K562 (cell line): ENCODE results near the gene DOLK. TPM values are rescaled to one million over a fixed set of nuclear protein-coding genes. Genes with fewer than 3 reads are reported as not detected.

Experiments
- ATF3 ChIP-seq, 2 experiments: fragments of 450-650 bp in 1 of 2; sonication (generic) in 1 of 2; formaldehyde crosslinking in 1 of 2; IDR thresholded peaks in 1 of 2; conservative IDR thresholded peaks in 1 of 2; 2 replicates each; pipeline versions ENCODE4 v1.6.1 to v1.8.1; 2016 to 2023; ENCODE audit warnings: mild to moderate bottlenecking in 2 of 2, moderate library complexity in 2 of 2, inconsistent platforms in 1 of 2, missing genetic modification reagents in 1 of 2
- BCOR ChIP-seq: fragments of 450-650 bp; IDR thresholded peaks from 2 replicates; pipeline ENCODE4 v1.6.1; 2016
- CBFA2T2 ChIP-seq: fragments of 450-650 bp; conservative IDR thresholded peaks from 2 replicates; pipeline ENCODE4 v1.6.1; 2017; ENCODE audit warnings: mild to moderate bottlenecking
- CEBPB ChIP-seq: fragments of 450-650 bp; IDR thresholded peaks from 2 replicates; pipeline ENCODE4 v1.6.1; 2016; ENCODE audit warnings: missing genetic modification characterization, missing compliant biosample characterization
- CREB3L1 ChIP-seq: fragments of 450-650 bp; IDR thresholded peaks from 2 replicates; pipeline ENCODE4 v1.6.1; 2014; ENCODE audit warnings: low read depth, mild to moderate bottlenecking, moderate library complexity, borderline replicate concordance
- CREM ChIP-seq: IDR thresholded peaks from 2 replicates; pipeline ENCODE4 v1.6.1; 2014; ENCODE audit warnings: antibody characterized with exemption, low read depth
- CXXC5 ChIP-seq: fragments of 250-450 bp; sonication (Bioruptor Pico); IDR thresholded peaks from 2 replicates; pipeline ENCODE4 v1.8.0; 2022; ENCODE audit warnings: inconsistent platforms, mild to moderate bottlenecking, moderate library complexity
- EGR1 ChIP-seq: fragments of 450-650 bp; conservative IDR thresholded peaks from 2 replicates; pipeline ENCODE4 v1.6.1; 2017; ENCODE audit warnings: mild to moderate bottlenecking
- KDM1A ChIP-seq, 2 experiments: fragments of 450-650 bp; IDR thresholded peaks; 2 replicates each; pipeline ENCODE4 v1.6.1; 2016; ENCODE audit warnings: mild to moderate bottlenecking in 2 of 2
- L3MBTL2 ChIP-seq: fragments of 450-650 bp; IDR thresholded peaks from 2 replicates; pipeline ENCODE4 v1.6.1; 2016; ENCODE audit warnings: mild to moderate bottlenecking, moderate library complexity
- MAX ChIP-seq: sonication (generic); formaldehyde crosslinking; IDR thresholded peaks from 2 replicates; pipeline ENCODE4 v1.9.0; 2022; ENCODE audit warnings: mild to moderate bottlenecking, missing genetic modification reagents
- NCOA6 ChIP-seq: fragments of 450-650 bp; IDR thresholded peaks from 2 replicates; pipeline ENCODE4 v1.6.1; 2017; ENCODE audit warnings: mild to moderate bottlenecking
- NCOR1 ChIP-seq: fragments of 450-650 bp; IDR thresholded peaks from 2 replicates; pipeline ENCODE4 v1.6.1; 2016; ENCODE audit warnings: mild to moderate bottlenecking, moderate library complexity
- NR2F6 ChIP-seq: fragments of 450-650 bp; formaldehyde crosslinking; IDR thresholded peaks from 2 replicates; pipeline ENCODE4 v1.4.0; 2020; ENCODE audit warnings: mild to moderate bottlenecking
- RCOR1 ChIP-seq, 2 experiments: IDR thresholded peaks; 2 replicates each; pipeline ENCODE4 v1.6.1; 2012; ENCODE audit warnings: low read depth in 2 of 2, low read length in 2 of 2, borderline replicate concordance in 1 of 2, improper control_type of control experiment in 1 of 2
- TCF15 ChIP-seq: fragments of 250-450 bp; sonication (Bioruptor Pico); IDR thresholded peaks from 2 replicates; pipeline ENCODE4 v1.8.0; 2022; ENCODE audit warnings: moderate library complexity, mild to moderate bottlenecking, inconsistent platforms
- TEAD1 ChIP-seq, 2 experiments: fragments of 450-650 bp in 1 of 2; sonication (generic) in 1 of 2; formaldehyde crosslinking; IDR thresholded peaks; 2 replicates each; pipeline versions ENCODE4 v1.4.0 to v1.8.0; 2020 to 2022; ENCODE audit warnings: mild to moderate bottlenecking in 2 of 2, missing genetic modification reagents in 1 of 2
- ZFPM2 ChIP-seq: fragments of 250-450 bp; sonication (Bioruptor Pico); IDR thresholded peaks from 2 replicates; pipeline ENCODE4 v1.5.1; 2022; ENCODE audit warnings: mild to moderate bottlenecking
- ZNF280A ChIP-seq: fragments of 450-650 bp; IDR thresholded peaks from 2 replicates; pipeline ENCODE4 v1.6.1; 2018; ENCODE audit warnings: mild to moderate bottlenecking, low read depth; ENCODE audit not compliant: partially characterized antibody
- ZNF384 ChIP-seq: IDR thresholded peaks from 2 replicates; pipeline ENCODE4 v1.6.1; 2012; ENCODE audit warnings: low read depth, low read length, improper control_type of control experiment
- ZNF586 ChIP-seq: fragments of 450-650 bp; formaldehyde crosslinking; conservative IDR thresholded peaks from 2 replicates; pipeline ENCODE4 v1.4.0; 2020; ENCODE audit warnings: mild to moderate bottlenecking, moderate library complexity
- ZNF79 ChIP-seq: fragments of 250-450 bp; sonication (Bioruptor Pico); IDR thresholded peaks from 2 replicates; pipeline ENCODE4 v1.4.0; 2020; ENCODE audit warnings: low read depth, mild to moderate bottlenecking, moderate library complexity
- ZSCAN32 ChIP-seq: fragments of 450-650 bp; formaldehyde crosslinking; IDR thresholded peaks from 2 replicates; pipeline ENCODE4 v1.4.0; 2020; ENCODE audit warnings: mild to moderate bottlenecking, moderate library complexity
- polyA plus RNA-seq, 8 experiments: library from polyadenylated mRNA; depleted of rRNA in 4 of 8; stranded (reverse) in 5 of 8; unstranded in 3 of 8; fragments of >200 nt; fragmentation: Nextera tagmentation in 2 of 8; fragmentation: Illumina TruSeq in 1 of 8; extraction: Ambion mirVana in 2 of 8; extraction: Trizol in 1 of 8; gene quantifications; 2 replicates each; pipeline versions ENCODE4 v1.2.1 to v1.2.3, GENCODE V29; 2011 to 2014; ENCODE audit warnings: inconsistent platforms in 1 of 8, missing spikeins in 1 of 8
- total RNA-seq, 7 experiments: library from RNA; depleted of rRNA in 6 of 7; stranded (reverse); fragments of >200 nt in 6 of 7; fragmentation: Illumina TruSeq in 2 of 7; extraction: Trizol in 2 of 7; gene quantifications; 2 replicates each; pipeline versions ENCODE4 v1.2.1 to v1.2.3, GENCODE V29; 2011 to 2021; ENCODE audit warnings: low replicate concordance in 1 of 7

Gene DOLK
- total and polyA plus RNA-seq, 9 of the 15 experiments (the other 6 are each of a cell fraction or from before 2014, with no cell fraction given): 2.6 to 14.2 (median 11.7) TPM

GRCh38 chr9:128913995-128914772 is 33.2 kb downstream of the DOLK start (continued):
- peak; percentile 29; the same call in 1 of the 2 replicates for TF ChIP-seq CREB3L1
- TF ChIP-seq TCF15: no peak
- TF ChIP-seq ATF3 (IDR thresholded peaks at IDR 0.05): peak; percentile 10; the same call in 1 of the 2 replicates
- no peak for TF ChIP-seq ATF3 (CRISPR knock-in tag; conservative IDR thresholded peaks at IDR 0.05)
- peak; percentile 73 for TF ChIP-seq EGR1
- TF ChIP-seq ZNF79 (CRISPR knock-in tag): no peak
- TF ChIP-seq MAX (CRISPR knock-in tag): no peak; the same call in 1 of the 2 replicates
- no peak for TF ChIP-seq TEAD1 (CRISPR knock-in tag; IDR thresholded peaks at IDR 0.05)
- TF ChIP-seq NCOA6: no peak
- no peak for TF ChIP-seq ZFPM2 (CRISPR knock-in tag)
- peak; percentile 38 for TF ChIP-seq CBFA2T2
- TF ChIP-seq CXXC5 (CRISPR knock-in tag): no peak
- TF ChIP-seq CEBPB (tag): peak; percentile 95
- peak; percentile 35; the same call in 1 of the 2 replicates for TF ChIP-seq L3MBTL2
- TF ChIP-seq CREM: no peak
- peak; percentile 47 to 62; a peak in 3 of 4 replicates for TF ChIP-seq KDM1A (IDR thresholded peaks at IDR 0.05)
- TF ChIP-seq ZNF586 (CRISPR knock-in tag): no peak
- TF ChIP-seq ZSCAN32 (CRISPR knock-in tag): no peak
- TF ChIP-seq ZNF280A: no peak
- peak; percentile 88 for TF ChIP-seq ZNF384
- no peak for TF ChIP-seq RCOR1 (IDR thresholded peaks at IDR 0.05; ENCODE audit: borderline replicate concordance in 1 of 2, low read depth in 2 of 2, low read length in 2 of 2)
- peak; percentile 25; the same call in 1 of the 2 replicates for TF ChIP-seq NCOR1
- peak; percentile 75 for TF ChIP-seq BCOR
- no peak for TF ChIP-seq NR2F6
